Testis (tissue), 2 donors: ENCODE results near the gene SEMA3C.

Experiments used
- POLR2A ChIP-seq: fragments of 450-650 bp; IDR thresholded peaks from one replicate; pipeline ENCODE4 v1.6.1; 2017; ENCODE audit warnings: antibody characterized with exemption, mild to moderate bottlenecking, moderate library complexity
- TF ChIP-seq, protein P1 (sequence below), 3 experiments: fragments of 450-650 bp in 2 of 3; fragments of 200-600 bp in 1 of 3; sonication (generic) in 1 of 3; IDR thresholded peaks; one replicate each; pipeline ENCODE4 v1.5.1; 2016 to 2019; ENCODE audit warnings: antibody characterized with exemption in 3 of 3, mild to moderate bottlenecking in 2 of 3, moderate library complexity in 1 of 3

DNA sequence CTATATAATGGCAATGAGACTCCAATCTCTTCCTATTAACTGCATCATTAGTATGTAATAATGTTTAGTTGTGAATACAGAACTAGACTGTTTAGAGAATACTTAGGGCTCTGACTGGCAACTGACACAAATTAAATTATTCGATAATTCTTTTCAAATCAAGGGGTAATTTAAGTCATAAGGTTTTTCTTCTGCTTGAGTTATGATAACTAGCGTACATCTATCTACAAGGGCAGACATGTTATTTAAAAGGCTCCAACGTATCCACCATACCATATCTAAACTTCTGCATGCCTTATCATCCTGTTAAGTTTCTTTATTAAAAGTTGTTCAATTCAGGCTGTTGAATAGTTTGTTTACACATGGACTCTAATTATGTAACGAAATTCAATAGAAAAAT, 11.2 kb downstream of the SEMA3C start:
- TF ChIP-seq, protein P1, sequence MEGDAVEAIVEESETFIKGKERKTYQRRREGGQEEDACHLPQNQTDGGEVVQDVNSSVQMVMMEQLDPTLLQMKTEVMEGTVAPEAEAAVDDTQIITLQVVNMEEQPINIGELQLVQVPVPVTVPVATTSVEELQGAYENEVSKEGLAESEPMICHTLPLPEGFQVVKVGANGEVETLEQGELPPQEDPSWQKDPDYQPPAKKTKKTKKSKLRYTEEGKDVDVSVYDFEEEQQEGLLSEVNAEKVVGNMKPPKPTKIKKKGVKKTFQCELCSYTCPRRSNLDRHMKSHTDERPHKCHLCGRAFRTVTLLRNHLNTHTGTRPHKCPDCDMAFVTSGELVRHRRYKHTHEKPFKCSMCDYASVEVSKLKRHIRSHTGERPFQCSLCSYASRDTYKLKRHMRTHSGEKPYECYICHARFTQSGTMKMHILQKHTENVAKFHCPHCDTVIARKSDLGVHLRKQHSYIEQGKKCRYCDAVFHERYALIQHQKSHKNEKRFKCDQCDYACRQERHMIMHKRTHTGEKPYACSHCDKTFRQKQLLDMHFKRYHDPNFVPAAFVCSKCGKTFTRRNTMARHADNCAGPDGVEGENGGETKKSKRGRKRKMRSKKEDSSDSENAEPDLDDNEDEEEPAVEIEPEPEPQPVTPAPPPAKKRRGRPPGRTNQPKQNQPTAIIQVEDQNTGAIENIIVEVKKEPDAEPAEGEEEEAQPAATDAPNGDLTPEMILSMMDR (IDR thresholded peaks at IDR 0.05) = no peak
- no peak for TF ChIP-seq POLR2A
